HG03060 (cell line): Measurements from ENCODE around the gene AP1G2.

ENCODE experiments used
- ATAC-seq: cut with Tn5 transposase; IDR thresholded peaks from one replicate; pipeline ENCODE4 v1.9.1; 2021; ENCODE audit warnings: low read depth, moderate number of reproducible peaks; ENCODE audit not compliant: unreplicated experiment

The AP1G2 gene

DNA sequence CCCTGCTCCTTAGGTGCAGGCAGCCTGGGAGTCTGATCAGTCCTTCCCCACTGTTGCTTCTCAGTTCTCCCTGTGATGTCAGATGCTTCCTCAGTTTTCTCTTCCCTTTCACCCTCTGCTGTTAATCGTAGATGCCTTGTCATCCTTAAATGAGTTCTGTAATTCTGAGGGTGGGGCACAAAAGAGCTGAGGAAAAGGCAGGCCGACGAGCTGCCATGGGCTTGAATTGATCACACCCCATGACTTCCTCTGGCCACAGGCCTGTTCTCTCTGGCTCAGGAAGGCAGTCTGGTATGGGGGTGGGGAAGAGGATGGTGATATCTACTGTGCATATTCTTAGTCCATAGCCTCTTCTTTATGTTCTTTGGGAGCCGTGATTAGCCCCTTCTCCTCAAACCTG lies 5.2 kb upstream of the AP1G2 start:
- ATAC-seq = no peak

DNA sequence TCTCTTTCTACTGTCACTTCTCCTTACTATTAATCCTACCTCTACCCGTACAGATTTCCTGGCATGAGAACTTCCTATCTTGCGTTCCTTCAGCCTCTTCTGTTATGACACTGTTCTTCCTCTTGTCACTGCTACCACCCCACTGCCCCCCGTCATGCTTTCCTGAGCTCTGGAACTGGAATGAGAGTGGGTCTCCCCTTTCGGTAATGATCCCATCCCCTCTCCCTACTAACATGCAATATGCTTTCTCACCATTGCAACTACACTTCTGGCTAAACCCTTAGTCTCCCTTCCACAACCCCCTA lies 4.9 kb upstream of the AP1G2 start:
- ATAC-seq = no peak

- ATAC-seq = no peak
Observed at GRCh38 chr14:23571701-23572523, 4.3 kb upstream of the AP1G2 start.

GRCh38 chr14:23570806-23571483 lies 3.4 kb upstream of the AP1G2 start:
- ATAC-seq = no peak

DNA sequence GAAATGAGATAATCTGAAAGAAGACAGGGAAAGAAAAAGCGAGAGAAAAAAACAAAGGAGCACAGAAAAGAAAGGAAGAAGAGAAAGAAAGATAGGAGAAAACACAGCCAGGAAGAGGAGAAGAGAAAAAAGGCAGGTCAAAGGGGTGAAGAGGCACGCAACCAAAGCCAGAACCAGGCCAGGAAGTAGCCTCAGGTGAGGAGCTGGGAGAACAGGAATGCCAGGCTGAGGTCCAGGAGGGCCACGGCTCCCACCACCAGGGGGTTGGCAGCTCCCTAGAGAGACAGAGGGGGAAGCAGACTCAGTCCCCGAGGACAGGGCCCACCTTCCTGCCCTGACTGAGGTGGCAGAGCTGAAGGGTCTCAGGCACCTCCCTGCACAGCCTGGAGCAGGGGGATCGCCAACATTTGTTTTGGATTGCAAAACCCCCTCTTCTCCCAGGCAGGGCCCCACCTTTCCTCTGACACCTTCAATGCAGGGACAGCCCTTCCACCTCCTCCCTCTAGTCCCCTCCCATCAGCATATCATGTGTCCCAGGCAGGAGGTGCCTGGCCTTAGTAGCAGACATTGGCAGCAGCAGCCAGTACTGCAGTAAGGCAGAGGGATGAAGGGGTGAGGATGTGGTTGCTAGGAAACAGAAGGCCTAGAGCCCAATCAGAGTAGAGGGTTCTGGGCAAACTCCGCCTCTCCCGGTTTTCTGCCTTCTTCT lies 2.0 kb upstream of the AP1G2 start:
- no peak for ATAC-seq

DNA sequence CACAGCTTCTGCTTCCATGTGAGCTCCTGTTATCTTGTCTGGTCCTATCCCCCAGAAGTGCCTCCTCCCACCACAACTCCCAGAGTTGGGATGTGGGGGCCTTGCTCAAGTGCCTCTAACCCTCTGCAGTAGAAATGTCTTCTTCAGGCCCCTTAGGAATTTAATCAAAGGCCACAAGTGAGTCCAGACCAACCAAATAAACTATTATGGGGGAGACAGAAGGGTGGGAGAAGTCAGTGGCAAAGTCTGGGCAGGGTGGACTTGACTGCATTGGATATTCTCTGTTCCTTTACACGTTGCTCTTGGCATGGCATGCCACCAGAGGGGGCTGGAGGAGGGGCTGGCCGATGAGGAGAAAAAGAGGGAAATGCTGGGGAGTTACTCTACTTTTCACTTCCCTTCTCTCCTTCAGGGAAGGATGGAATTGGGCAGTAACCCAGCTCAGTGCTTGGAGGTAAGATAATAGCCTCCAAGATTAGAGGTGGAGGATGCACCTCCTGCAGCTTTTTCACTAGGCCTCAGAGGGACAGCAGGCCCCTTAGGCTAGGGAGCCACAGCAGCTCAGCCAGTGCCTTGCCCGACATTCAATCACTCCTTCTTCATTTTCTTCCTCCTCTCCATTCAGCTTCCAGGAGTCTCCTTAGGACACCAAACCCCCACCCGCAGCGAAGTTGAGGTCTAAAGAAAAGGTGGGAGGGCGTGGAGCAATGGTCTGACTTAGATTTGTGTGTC lies 1.2 kb upstream of the AP1G2 start:
- no peak for ATAC-seq

DNA sequence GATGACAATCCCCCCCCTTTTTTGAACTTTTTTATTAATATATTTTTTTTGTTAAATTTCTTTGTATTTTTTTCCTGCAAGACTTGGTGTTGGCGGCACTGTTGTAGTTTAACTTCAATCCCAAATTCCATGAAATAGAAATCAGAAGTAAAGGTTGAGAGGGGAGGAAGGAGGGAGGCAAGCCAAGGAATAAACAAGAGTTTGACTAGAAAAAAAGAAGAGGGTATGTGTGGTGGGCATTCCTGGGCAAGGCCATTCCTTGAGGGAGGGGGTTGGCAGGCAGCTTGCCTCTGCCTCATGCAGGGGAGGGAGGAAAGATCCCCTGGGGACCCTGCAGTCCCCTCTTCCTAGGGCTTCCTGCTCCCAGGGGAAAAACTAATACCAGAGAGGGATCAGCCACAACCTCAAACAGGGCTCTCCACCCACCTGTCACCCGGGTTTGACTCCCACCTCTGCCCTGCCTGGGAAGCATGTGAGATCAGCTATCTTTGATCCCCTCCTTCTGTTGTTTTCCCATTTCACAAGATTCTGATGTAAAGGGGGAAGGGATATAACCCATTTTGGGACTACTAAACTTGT lies 519 bp upstream of the AP1G2 start:
- ATAC-seq = no peak

DNA sequence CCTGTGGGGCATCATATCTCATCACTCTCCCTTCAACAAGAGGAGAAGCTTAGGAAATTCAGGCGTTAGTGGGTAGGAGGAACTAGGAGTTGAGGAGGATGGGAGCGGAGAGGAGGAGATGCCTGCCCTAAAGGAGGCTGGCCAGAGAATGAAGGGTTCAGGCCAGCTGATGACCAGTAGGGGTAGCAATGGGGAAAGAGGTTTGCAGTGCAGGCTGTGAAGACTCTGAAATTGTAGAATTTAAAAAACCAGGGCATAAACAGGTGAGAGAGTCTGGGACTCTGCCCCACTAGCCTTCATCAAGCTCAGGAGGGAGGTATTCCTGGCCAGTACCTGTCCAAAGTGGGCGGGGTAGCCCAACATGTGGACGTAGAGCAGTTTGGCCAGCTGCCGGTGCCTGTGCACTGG lies 809 bp downstream of the AP1G2 start:
- peak; percentile 16 for ATAC-seq

- no peak for ATAC-seq
Observed at GRCh38 chr14:23566112-23566777, 1.3 kb downstream of the AP1G2 start.

GRCh38 chr14:23565626-23566025 lies 2.0 kb downstream of the AP1G2 start:
- no peak for ATAC-seq

DNA sequence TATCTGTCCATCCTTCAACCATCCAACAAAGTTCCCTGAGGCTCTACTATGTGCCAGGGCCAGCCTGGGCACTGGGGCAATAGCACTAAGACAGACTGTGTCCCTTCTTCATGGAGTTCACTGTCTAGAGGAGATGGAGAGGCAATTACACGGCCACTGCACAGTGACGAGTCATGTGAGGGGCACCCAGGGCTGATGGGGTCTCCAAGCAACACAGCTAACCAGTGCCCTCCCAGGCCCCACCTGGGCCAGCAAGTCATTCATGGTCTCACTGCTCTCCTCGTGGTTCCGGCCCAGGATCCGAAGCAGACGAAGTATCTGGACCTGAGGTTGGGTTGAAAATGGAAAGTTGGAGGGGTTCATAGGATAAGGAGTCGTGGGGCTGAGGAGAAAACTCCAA lies 2.7 kb downstream of the AP1G2 start:
- ATAC-seq = no peak

DNA sequence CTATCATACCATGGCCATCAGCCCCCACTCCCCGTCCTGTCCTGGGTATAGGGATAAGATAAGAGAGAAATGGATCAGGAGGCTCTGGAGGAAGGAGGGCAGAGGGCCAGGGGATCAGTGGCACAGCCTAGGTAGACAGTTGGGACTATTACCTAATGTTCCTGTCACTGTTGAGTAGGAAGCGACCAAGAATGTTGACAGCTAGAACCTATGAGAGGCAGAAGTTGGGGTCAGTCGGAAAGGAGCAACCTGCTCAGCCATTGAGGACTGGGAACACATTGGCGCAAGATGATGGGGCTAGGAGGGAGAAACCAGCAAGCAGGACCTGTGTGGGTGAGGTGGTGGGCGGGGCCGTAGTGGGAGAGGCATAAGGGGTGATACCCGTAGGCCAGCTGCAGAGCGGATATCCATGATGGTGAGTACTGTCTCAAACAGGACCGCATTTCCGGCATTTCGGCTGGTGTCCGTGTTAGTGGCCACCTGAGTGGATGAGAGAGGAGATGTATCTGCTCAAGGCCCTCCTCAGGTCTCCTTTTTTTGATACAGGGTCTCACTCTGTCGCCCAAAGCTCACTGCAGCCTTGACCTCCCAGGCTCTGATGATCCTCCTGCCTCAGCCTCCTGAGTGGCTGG lies 3.3 kb downstream of the AP1G2 start:
- ATAC-seq = no peak

- ATAC-seq = no peak
Observed at GRCh38 chr14:23563473-23564180, 4.0 kb downstream of the AP1G2 start.

- ATAC-seq = no peak
Observed at GRCh38 chr14:23562822-23563472, 4.6 kb downstream of the AP1G2 start.

DNA sequence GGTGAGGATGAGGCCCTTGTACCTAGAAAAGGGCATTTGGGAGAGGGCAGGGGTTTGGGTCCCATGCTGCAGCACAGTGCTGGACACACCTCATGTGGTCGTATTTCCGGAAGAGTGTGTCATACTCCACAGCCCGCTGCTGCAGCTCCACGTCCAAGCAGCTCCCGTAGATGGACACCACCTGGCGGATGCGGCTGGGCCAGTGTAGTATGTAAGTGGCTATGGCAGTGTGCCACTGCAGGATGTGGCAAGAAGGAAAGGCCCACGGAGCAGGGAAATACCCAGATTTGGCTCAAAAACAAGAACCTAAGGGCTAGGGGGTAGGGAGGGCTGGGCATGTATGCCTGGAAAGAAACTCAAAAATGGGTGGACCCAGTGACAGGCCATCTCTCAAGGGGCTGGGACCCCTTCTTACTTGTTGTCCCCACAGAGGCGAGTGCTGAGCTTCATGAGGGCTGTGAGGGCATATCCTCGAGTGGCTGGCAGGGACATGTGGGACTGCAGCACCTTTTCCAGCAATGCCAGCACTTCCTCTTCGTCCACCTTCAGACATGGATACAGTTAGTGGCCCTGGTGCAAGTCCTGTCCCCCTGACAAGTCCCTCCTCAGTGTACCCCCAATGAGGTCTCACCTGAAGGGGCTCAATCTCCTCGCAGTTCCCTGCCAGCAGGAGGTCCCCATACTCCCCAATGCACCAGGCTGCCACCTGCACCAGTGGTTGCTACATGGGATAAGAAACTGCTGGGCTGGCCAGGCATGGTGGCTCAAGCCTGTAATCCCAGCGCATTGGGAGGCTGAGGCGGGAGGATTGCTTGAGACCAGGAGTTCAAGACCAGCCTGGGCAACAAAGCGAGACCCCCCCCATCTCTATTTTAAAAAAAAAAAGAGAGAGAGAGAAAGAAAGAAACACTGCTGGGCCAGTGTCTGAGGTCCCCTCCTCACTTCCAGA lies 5.4 kb downstream of the AP1G2 start:
- no peak for ATAC-seq

DNA sequence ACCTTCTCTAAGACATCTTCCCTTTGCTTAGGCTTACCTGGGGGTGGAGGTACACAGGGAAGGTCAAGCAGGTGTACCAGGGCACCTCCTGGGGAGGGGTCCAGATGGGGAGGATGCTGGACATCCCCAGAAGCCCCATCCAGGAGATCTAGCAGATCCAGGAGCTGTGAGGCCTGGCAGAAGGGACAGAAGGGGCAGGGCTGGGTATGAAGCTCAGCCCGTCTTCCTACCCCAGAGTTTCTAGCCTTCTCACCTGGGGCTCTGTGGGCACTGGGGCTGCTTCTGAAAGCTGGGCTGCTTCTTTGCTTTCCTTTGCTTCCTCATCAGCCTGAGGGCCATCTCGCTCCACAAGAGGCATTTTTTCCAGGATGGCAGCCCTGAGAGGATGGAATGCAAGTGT lies 6.3 kb downstream of the AP1G2 start:
- no peak for ATAC-seq

DNA sequence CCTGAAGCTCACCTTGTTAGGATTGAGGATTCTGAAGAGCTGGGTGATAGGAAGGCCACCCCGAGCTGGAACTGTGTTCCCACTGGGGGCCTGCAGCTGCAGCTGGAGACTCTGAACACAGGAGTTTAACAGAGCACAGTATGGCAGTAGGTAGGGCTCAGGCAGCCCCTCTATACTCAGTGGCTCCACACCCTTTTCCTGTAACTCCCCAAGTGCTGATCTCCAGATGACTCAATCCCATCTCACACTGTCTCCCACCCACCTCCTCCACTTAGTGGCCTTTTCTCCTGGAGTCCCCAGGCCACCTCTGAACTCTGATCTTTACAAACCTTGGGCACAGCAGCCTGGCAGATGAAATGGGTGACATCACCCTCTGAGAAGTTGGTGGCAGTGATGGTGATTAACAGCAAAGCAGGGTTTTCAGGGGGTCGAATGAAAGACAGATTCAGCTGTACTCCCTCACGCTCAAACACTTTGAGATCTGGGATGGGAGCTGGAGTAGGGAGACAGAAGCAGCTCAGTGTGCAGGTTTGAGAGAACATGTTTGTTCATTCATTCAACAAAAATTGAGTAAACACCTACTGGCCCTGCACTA lies 7.6 kb downstream of the AP1G2 start:
- no peak for ATAC-seq
